Neural cell (in vitro differentiated cells): ENCODE measurements around the gene GRAMD4.

Source experiments
- CTCF ChIP-seq: fragments of 450-650 bp; IDR thresholded peaks from 2 replicates; pipeline ENCODE4 v1.5.1; 2014; ENCODE audit warnings: antibody characterized with exemption, mild to moderate bottlenecking, moderate library complexity; ENCODE audit not compliant: poor library complexity, severe bottlenecking
- EP300 ChIP-seq: fragments of 450-650 bp; conservative IDR thresholded peaks from 2 replicates; pipeline ENCODE4 v1.6.1; 2014; ENCODE audit warnings: antibody characterized with exemption, mild to moderate bottlenecking, moderate library complexity; ENCODE audit not compliant: poor library complexity, severe bottlenecking
- EZH2 ChIP-seq: fragments of 200-600, 300-800 bp; shearing (Covaris generic), sonication (generic); IDR thresholded peaks from 2 replicates; pipeline ENCODE4 v1.6.1; 2014; ENCODE audit warnings: antibody characterized with exemption, low read length, borderline replicate concordance, mild to moderate bottlenecking; ENCODE audit not compliant: insufficient read depth, poor library complexity, severe bottlenecking
- POLR2AphosphoS5 ChIP-seq: IDR thresholded peaks from 2 replicates; pipeline ENCODE4 v1.6.1; 2012
- RAD21 ChIP-seq: fragments of 450-650 bp; conservative IDR thresholded peaks from 2 replicates; pipeline ENCODE4 v1.6.1; 2014; ENCODE audit warnings: antibody characterized with exemption, mild to moderate bottlenecking, moderate library complexity

- no peak for TF ChIP-seq EZH2
- no peak for TF ChIP-seq CTCF
- no peak for TF ChIP-seq POLR2AphosphoS5
- TF ChIP-seq RAD21 = no peak
- no peak for TF ChIP-seq EP300
Measured at GRCh38 chr22:46598224-46598623, 22.0 kb upstream of the GRAMD4 start.
